OCI-LY7 (cell line): ENCODE measurements around the gene TRIM46. TPM values are rescaled to one million over a fixed set of nuclear protein-coding genes. Genes with fewer than 3 reads are reported as not detected.

ENCODE experiments used
- BruUV-seq: library from RNA; stranded (reverse); fragments of 400-500 nt; replicated peaks from 2 replicates; lab custom pipeline; 2021; lab: Mats Ljungman, UMichigan
- CTCF ChIA-PET: fragments of 300-600 bp; sonication (Branson Sonifier 250); formaldehyde crosslinking; loops from one replicate; lab custom pipeline; 2022; ENCODE audit warnings: antibody characterized with exemption; ENCODE audit not compliant: unreplicated experiment; lab: Charles Lee
- POLR2A ChIA-PET: fragments of 300-600 bp; sonication (Branson Sonifier 250); formaldehyde crosslinking; loops from one replicate; lab custom pipeline; 2022; ENCODE audit warnings: antibody characterized with exemption; lab: Charles Lee
- DNase-seq: peaks from one replicate; pipeline ENCODE4 v3.0.0-alpha.2; 2015; ENCODE audit warnings: low spot score
- H2AFZ ChIP-seq: fragments of 200-600 bp; sonication (generic), shearing (Covaris generic); 2 replicates; pipeline ENCODE4 v1.6.1; 2014; ENCODE audit warnings: mild to moderate bottlenecking, antibody characterized with exemption, low read length, moderate library complexity
- H3K27ac ChIP-seq: fragments of 200-600 bp; sonication (generic); 2 replicates; pipeline ENCODE4 v1.5.1; 2014; ENCODE audit warnings: mixed run types, low read depth, mild to moderate bottlenecking, moderate library complexity, low read length, inconsistent platforms; ENCODE audit not compliant: poor library complexity, severe bottlenecking
- H3K36me3 ChIP-seq: fragments of 200-600 bp; sonication (generic); 2 replicates; pipeline ENCODE4 v1.6.1; 2014; ENCODE audit warnings: mild to moderate bottlenecking, antibody characterized with exemption, low read length, moderate library complexity, mixed read lengths; ENCODE audit not compliant: insufficient read depth
- H3K4me1 ChIP-seq: fragments of 200-600 bp; sonication (generic); 2 replicates; pipeline ENCODE4 v1.5.1; 2014; ENCODE audit warnings: mild to moderate bottlenecking, low read length; ENCODE audit not compliant: insufficient read depth, poor library complexity, severe bottlenecking
- H3K4me2 ChIP-seq: fragments of 200-600 bp; sonication (generic); 2 replicates; pipeline ENCODE4 v1.6.1; 2014; ENCODE audit warnings: mild to moderate bottlenecking, low read length
- H3K4me3 ChIP-seq: fragments of 200-600 bp; sonication (generic); 2 replicates; pipeline ENCODE4 v1.5.1; 2014; ENCODE audit warnings: mild to moderate bottlenecking, low read depth, low read length; ENCODE audit not compliant: poor library complexity, severe bottlenecking
- H3K79me2 ChIP-seq: fragments of 200-600 bp; sonication (generic); 2 replicates; pipeline ENCODE4 v1.6.1; 2016; ENCODE audit warnings: low read depth, mild to moderate bottlenecking, low read length, moderate library complexity, mixed read lengths; ENCODE audit not compliant: insufficient read depth
- H3K9me2 ChIP-seq: fragments of 200-600 bp; sonication (generic); 2 replicates; pipeline ENCODE4 v1.6.1; 2016; ENCODE audit warnings: mild to moderate bottlenecking, low read length, mixed read lengths; ENCODE audit not compliant: insufficient read depth
- H3K9me3 ChIP-seq: fragments of 200-600 bp; sonication (generic); 2 replicates; pipeline ENCODE4 v1.6.1; 2014; ENCODE audit warnings: mild to moderate bottlenecking, mixed run types, low read length, mixed read lengths
- H4K20me1 ChIP-seq: fragments of 200-600 bp; sonication (generic); 2 replicates; pipeline ENCODE4 v1.6.1; 2014; ENCODE audit warnings: mild to moderate bottlenecking, antibody characterized with exemption, low read length, moderate library complexity, mixed read lengths; ENCODE audit not compliant: insufficient read depth
- EZH2phosphoT487 ChIP-seq: fragments of 200-600 bp; sonication (generic); IDR thresholded peaks from 2 replicates; pipeline ENCODE4 v1.6.1; 2018; ENCODE audit warnings: low read depth, borderline replicate concordance, mild to moderate bottlenecking, mixed run types, antibody characterized with exemption, low read length, moderate library complexity, mixed read lengths
- intact Hi-C: fragments of 100-400 bp; cut with micrococcal nuclease; formaldehyde crosslinking; loops from one replicate; pipeline ENCODE4 v1.10.0; 2022; ENCODE audit not compliant: unreplicated experiment
- total RNA-seq, 2 experiments: library from RNA; depleted of rRNA in 1 of 2; stranded (reverse); fragments of >200 nt in 1 of 2; shearing (Covaris generic) in 1 of 2; gene quantifications; 2 replicates each; pipeline ENCODE4 v1.2.3, GENCODE V29; 2014 to 2022
- TF ChIP-seq, protein P1 (sequence below): fragments of 200-600 bp; sonication (generic); conservative IDR thresholded peaks from 2 replicates; pipeline ENCODE4 v1.5.1; 2014; ENCODE audit warnings: mild to moderate bottlenecking, antibody characterized with exemption, low read length, moderate library complexity, mixed read lengths

Gene TRIM46
- total RNA-seq, 2 experiments from 2014 or later = 3.1 to 4.5 TPM

DNA sequence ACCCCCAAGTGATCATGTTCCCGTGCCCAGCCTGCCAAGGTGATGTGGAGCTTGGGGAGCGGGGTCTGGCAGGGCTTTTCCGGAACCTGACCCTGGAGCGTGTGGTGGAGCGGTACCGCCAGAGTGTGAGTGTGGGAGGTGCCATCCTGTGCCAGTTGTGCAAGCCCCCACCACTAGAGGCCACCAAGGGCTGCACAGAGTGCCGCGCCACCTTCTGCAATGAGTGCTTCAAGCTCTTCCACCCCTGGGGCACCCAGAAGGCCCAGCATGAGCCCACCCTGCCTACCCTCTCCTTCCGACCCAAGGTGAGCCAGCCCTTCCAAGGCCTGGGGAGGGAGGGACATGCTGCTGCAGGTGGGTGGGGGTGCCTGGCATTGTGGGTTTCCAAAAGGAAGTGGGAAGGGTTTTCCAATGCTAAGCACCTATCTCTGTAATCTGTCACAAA lies 2.3 kb downstream of the TRIM46 start:
- no peaks in the 10 kb centered on the region for H3K36me3 ChIP-seq
- H3K79me2 ChIP-seq = peaks cover 14% of the 10 kb centered on the region; the same call in 1 of the 2 replicates
- no peaks in the 10 kb centered on the region for H3K9me3 ChIP-seq
- peak; percentile 44 for DNase-seq
- POLR2A ChIA-PET = interaction anchor here (2.1 kb wide), 1 partner anchor 49 kb away, joined by 7 read pairs; no protein-coding TSS in a partner anchor
- no peaks in the 10 kb centered on the region for H3K9me2 ChIP-seq
- no peak overlapping the region for H2AFZ ChIP-seq
- H3K4me1 ChIP-seq = peaks cover 35% of the 10 kb centered on the region
- no peaks in the 10 kb centered on the region for H4K20me1 ChIP-seq
- no peak for TF ChIP-seq EZH2phosphoT487
- TF ChIP-seq, protein P1, sequence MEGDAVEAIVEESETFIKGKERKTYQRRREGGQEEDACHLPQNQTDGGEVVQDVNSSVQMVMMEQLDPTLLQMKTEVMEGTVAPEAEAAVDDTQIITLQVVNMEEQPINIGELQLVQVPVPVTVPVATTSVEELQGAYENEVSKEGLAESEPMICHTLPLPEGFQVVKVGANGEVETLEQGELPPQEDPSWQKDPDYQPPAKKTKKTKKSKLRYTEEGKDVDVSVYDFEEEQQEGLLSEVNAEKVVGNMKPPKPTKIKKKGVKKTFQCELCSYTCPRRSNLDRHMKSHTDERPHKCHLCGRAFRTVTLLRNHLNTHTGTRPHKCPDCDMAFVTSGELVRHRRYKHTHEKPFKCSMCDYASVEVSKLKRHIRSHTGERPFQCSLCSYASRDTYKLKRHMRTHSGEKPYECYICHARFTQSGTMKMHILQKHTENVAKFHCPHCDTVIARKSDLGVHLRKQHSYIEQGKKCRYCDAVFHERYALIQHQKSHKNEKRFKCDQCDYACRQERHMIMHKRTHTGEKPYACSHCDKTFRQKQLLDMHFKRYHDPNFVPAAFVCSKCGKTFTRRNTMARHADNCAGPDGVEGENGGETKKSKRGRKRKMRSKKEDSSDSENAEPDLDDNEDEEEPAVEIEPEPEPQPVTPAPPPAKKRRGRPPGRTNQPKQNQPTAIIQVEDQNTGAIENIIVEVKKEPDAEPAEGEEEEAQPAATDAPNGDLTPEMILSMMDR = no peak; the same call in 1 of the 2 replicates
- no peak overlapping the region for H3K4me2 ChIP-seq
- no TSS peak for BruUV-seq
- H3K27ac ChIP-seq = no peak overlapping the region
- intact Hi-C loops = loop anchor here (1.0 to 5.0 kb wide), 3 partner anchors 17 to 146 kb away; partner anchors contain the start of gene RUSC1
- H3K4me3 ChIP-seq = no peak overlapping the region
- CTCF ChIA-PET = no interaction called here

DNA sequence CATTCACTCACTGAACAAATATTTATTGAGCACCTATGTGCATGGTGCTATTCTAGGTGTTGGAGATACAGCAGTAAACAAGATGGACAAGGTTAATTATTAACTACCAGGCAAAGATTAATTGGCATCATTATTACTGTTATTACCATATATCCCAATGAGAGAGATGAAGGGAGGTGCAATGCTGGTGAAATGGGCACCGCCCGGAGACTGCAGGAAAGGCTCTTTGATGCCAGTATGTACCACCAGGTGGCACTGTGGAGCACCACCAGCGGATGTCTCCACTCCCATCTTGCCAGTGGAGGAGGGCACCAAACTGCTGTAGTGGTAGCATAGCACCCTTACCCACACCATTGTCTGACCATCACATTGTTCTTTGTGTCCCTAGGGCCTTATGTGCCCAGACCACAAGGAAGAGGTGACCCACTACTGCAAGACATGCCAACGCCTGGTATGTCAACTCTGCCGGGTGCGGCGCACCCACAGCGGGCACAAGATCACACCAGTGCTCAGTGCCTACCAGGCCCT lies 3.0 kb downstream of the TRIM46 start:
- Histone ChIP-seq H3K4me1 (peaks cover 33% of the 10 kb centered on the region), H3K27ac (no peak overlapping the region), H3K79me2 (peaks cover 13% of the 10 kb centered on the region; the same call in 1 of the 2 replicates), H3K36me3 (no peaks in the 10 kb centered on the region), H2AFZ (no peak overlapping the region), H3K4me3 (peak overlapping the region; percentile 4), H3K9me2 (no peaks in the 10 kb centered on the region), H3K4me2 (0 out of 2 replicates have a peak overlapping the region, but pooled peaks have one; percentile 8), H4K20me1 (no peaks in the 10 kb centered on the region), H3K9me3 (no peaks in the 10 kb centered on the region)
- CTCF ChIA-PET = interaction anchor here (1.0 to 1.3 kb wide), 2 partner anchors 9 to 17 kb away, joined by 3 to 4 read pairs; no protein-coding TSS in a partner anchor
- no TSS peak for BruUV-seq
- intact Hi-C loops = loop anchor here (1.0 to 5.0 kb wide), 3 partner anchors 17 to 146 kb away; partner anchors contain the start of gene RUSC1
- DNase-seq = peak; percentile 83
- POLR2A ChIA-PET = no interaction called here
- TF ChIP-seq EZH2phosphoT487 = no peak
- TF ChIP-seq, protein P1 = peak; percentile 90
